Kidney (tissue), 14 donors: Measurements from ENCODE around the gene TMEM164. TPM values are rescaled to one million over a fixed set of nuclear protein-coding genes. Genes with fewer than 3 reads are reported as not detected.

Experiments used
- DNase-seq, 5 donors: peaks; one replicate each; pipeline ENCODE4 v3.0.0-alpha.2; 2013 to 2020
- FAIRE-seq: peaks from 2 replicates; lab custom pipeline; 2012; peaks lifted over from hg19 to GRCh38; lab: Jason Lieb, UNC
- H3K27ac ChIP-seq, 2 donors: one replicate each; pipeline ENCODE4 v1.7.0; 2013; ENCODE audit warnings: low read depth in 2 of 2, low read length in 2 of 2, inconsistent platforms in 1 of 2
- H3K27me3 ChIP-seq: one replicate; pipeline ENCODE4 v1.7.1; 2013; ENCODE audit warnings: low read length, inconsistent platforms; ENCODE audit not compliant: control insufficient read depth, insufficient read depth
- H3K36me3 ChIP-seq, 3 donors: one replicate each; pipeline versions ENCODE4 v1.7.0 to v1.7.1; 2013; ENCODE audit warnings: low read length in 3 of 3, control low read depth in 1 of 3, inconsistent platforms in 1 of 3; ENCODE audit not compliant: insufficient read depth in 3 of 3, control insufficient read depth in 2 of 3
- H3K4me1 ChIP-seq, 3 donors: one replicate each; pipeline versions ENCODE4 v1.7.0 to v1.7.1; 2013; ENCODE audit warnings: low read length in 3 of 3, inconsistent platforms in 1 of 3, low read depth in 1 of 3; ENCODE audit not compliant: control insufficient read depth in 2 of 3, insufficient read depth in 2 of 3
- H3K4me3 ChIP-seq, 3 donors: one replicate each; pipeline versions ENCODE4 v1.7.0 to v1.8.1; 2013; ENCODE audit warnings: low read length in 3 of 3, control low read depth in 1 of 3, inconsistent platforms in 1 of 3
- H3K9ac ChIP-seq, 3 donors: one replicate each; pipeline versions ENCODE4 v1.7.0 to v1.7.1; 2013; ENCODE audit warnings: low read length in 3 of 3, control low read depth in 1 of 3, inconsistent platforms in 1 of 3
- H3K9me3 ChIP-seq, 3 donors: one replicate each; pipeline versions ENCODE4 v1.7.0 to v1.7.1; 2013; ENCODE audit warnings: low read length in 3 of 3, control low read depth in 1 of 3, inconsistent platforms in 1 of 3; ENCODE audit not compliant: control insufficient read depth in 2 of 3, insufficient read depth in 1 of 3
- CTCF ChIP-seq: IDR thresholded peaks from 3 replicates; pipeline ENCODE4 v1.5.1; 2012; ENCODE audit warnings: mild to moderate bottlenecking, moderate library complexity, borderline replicate concordance; ENCODE audit not compliant: insufficient read depth; ENCODE audit errors: extremely low read depth
- intact Hi-C: fragments of 100-400 bp; cut with DNase I; formaldehyde crosslinking; loops from one replicate; pipeline ENCODE4 v1.11.1; 2022
- polyA plus RNA-seq: library from polyadenylated mRNA; stranded (reverse); fragments of 350-450 nt; fragmentation: Illumina TruSeq; extraction: RNeasy Lipid Tissue Mini Kit (QIAGEN cat#74804); gene quantifications from one replicate; pipeline ENCODE4 v1.2.3, GENCODE V29; 2014; ENCODE audit warnings: low read depth, low replicate concordance; ENCODE audit not compliant: insufficient read depth
- total RNA-seq: library from RNA; stranded (reverse); fragmentation: NEBNext Ultra II Directional; extraction: Animal tissue kit (Norgen Biotek cat#: 25700); gene quantifications from one replicate; pipeline ENCODE4 v1.2.1, GENCODE V29; 2021
- donor health status: control.
- donor health status: control.
- donor health status: control.
- donor health status: control.
- donor health status: control.
- donor health status: DM: yes; HTN: yes; CAD: no.
- donor health status: Normal renal cell carcinoma (clear cell type).

The TMEM164 gene
- total and polyA plus RNA-seq, 2 donors from 2014 or later: 16.9 to 36.0 TPM

GRCh38 chrX:110053453-110053852, 50.5 kb downstream of the TMEM164 start:
- FAIRE-seq (no peak), DNase-seq (no peak)
- Histone ChIP-seq H3K27me3 (no peaks in the 10 kb centered on the region), H3K27ac (no peak overlapping the region), H3K9ac (no peak overlapping the region), H3K9me3 (no peaks in the 10 kb centered on the region), H3K36me3 (no peaks in the 10 kb centered on the region), H3K4me3 (no peak overlapping the region), H3K4me1 (no peaks in the 10 kb centered on the region)
- intact Hi-C loops: no loop called here
- TF ChIP-seq CTCF: no peak

DNA sequence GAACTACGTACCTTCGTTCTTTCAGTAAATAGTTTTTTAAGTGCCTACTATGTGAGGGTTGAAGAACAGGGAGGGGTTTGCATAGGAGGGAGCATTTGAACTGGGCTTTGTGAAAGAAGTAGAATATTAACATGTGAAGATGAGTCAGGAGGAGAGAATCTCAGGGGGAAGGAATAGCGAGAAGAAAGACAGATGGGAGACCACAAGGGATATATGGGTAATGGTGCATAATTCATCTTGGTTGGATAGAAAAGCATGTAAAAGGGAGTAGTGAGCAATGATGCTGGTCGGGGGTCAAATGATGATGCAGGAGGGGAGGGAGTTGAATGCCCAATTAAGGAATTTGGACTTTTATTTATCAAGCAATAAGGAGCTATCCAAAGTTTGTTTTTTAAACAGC, 52.7 kb downstream of the TMEM164 start:
- Histone ChIP-seq H3K36me3 (no peaks in the 10 kb centered on the region), H3K4me3 (no peak overlapping the region), H3K4me1 (no peaks in the 10 kb centered on the region), H3K27me3 (no peaks in the 10 kb centered on the region), H3K9ac (no peak overlapping the region), H3K9me3 (no peaks in the 10 kb centered on the region), H3K27ac (no peak overlapping the region)
- DNase-seq (no peak), FAIRE-seq (no peak)
- TF ChIP-seq CTCF: no peak
- intact Hi-C loops: no loop called here

DNA sequence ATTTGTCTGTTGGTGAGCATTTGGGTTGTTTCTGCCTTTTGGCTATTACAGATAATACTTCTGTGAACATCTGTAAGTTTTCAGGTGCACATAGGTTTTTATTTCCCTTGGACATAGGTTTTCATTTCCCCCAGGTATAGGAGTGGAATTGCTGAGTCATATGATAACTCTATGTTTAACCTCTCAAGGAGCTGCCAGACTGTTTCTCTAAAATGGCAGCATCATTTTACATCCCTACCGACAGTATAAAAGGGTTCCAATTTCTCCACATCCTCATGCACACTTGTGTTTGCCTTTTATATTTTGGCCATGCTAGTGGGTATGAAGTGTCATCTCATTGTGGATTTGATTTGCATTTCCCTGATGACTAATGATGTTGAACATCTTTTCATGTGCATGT, 53.5 kb downstream of the TMEM164 start:
- no peak for FAIRE-seq
- no peak for TF ChIP-seq CTCF
- no peak for DNase-seq
- H3K9ac ChIP-seq: no peak overlapping the region
- intact Hi-C loops: no loop called here
- H3K4me3 ChIP-seq: no peak overlapping the region
- H3K9me3 ChIP-seq: no peaks in the 10 kb centered on the region
- H3K27me3 ChIP-seq: no peaks in the 10 kb centered on the region
- H3K4me1 ChIP-seq: no peaks in the 10 kb centered on the region
- no peak overlapping the region for H3K27ac ChIP-seq
- H3K36me3 ChIP-seq: no peaks in the 10 kb centered on the region

DNA sequence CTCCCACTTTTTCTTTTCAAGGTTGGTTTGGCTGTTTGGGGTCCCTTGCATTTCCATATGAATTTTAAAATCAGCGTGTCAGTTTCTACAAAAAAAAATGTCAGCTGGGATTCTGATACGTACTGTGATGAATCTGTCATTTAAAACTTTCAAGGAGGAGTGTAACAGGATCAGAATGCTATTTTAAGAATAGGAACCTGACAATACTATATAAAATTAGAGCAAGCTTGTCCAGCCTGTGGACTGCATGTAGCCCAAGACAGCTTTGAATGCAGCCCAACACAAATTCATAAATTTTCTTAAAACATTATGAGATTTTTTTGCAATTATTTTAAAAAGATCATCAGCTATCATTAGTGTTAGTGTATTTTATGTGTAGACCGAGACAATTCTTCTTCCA, 56.5 kb downstream of the TMEM164 start:
- no peak overlapping the region for H3K27ac ChIP-seq
- no peak for TF ChIP-seq CTCF
- no peak for FAIRE-seq

More for the DNA sequence above, 56.5 kb downstream of the TMEM164 start:
- H3K9me3 ChIP-seq: no peaks in the 10 kb centered on the region
- H3K4me1 ChIP-seq: no peaks in the 10 kb centered on the region
- no peak overlapping the region for H3K4me3 ChIP-seq
- no peaks in the 10 kb centered on the region for H3K36me3 ChIP-seq
- intact Hi-C loops: no loop called here
- H3K9ac ChIP-seq: no peak overlapping the region
- no peak for DNase-seq
- no peaks in the 10 kb centered on the region for H3K27me3 ChIP-seq
